Breast epithelium (tissue), 3 donors: ENCODE measurements around the gene ECT2L.

Experiments used
- CTCF ChIP-seq, 3 donors: fragments of 450-650 bp; IDR thresholded peaks; one replicate each; pipeline ENCODE4 v1.5.1; 2016 to 2017; ENCODE audit warnings: antibody characterized with exemption in 3 of 3, mild to moderate bottlenecking in 3 of 3, moderate library complexity in 3 of 3
- POLR2A ChIP-seq: fragments of 450-650 bp; IDR thresholded peaks from one replicate; pipeline ENCODE4 v1.6.1; 2016; ENCODE audit warnings: antibody characterized with exemption, mild to moderate bottlenecking, moderate library complexity
- POLR2AphosphoS5 ChIP-seq, 3 donors: sonication (generic); formaldehyde crosslinking; IDR thresholded peaks; one replicate each; pipeline ENCODE4 v1.6.1; 2017; ENCODE audit warnings: antibody characterized with exemption in 3 of 3

- TF ChIP-seq CTCF (IDR thresholded peaks at IDR 0.05) (no peak), POLR2A (no peak), POLR2AphosphoS5 (IDR thresholded peaks at IDR 0.05) (no peak)
These were observed 10.8 kb upstream of the ECT2L start for GRCh38 chr6:138785079-138785478.
